Measurements from ENCODE around the gene SCRN3. TPM values are rescaled to one million over a fixed set of nuclear protein-coding genes. Genes with fewer than 3 reads are reported as not detected.
"Not testable (repeated sequence)": the region's sequence is repeated elsewhere in the genome, so short reads cannot be mapped to it uniquely, and the experiment has no call there.

SCRN3 gene
- total RNA-seq, 2 experiments from 2014 or later = 12.7 to 14.1 TPM

DNA sequence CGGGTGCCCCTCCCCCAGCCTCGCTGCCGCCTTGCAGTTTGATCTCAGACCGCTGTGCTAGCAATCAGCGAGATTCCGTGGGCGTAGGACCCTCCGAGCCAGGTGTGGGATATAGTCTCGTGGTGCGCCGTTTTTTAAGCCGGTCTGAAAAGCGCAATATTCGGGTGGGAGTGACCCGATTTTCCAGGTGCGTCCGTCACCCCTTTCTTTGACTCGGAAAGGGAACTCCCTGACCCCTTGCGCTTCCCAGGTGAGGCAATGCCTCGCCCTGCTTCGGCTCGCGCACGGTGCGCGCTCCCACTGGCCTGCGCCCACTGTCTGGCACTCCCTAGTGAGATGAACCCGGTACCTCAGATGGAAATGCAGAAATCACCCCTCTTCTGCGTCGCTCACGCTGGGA is 14.5 kb downstream of the SCRN3 start:
- CTCF ChIA-PET = interaction anchor here (0.6 to 0.7 kb wide), 2 partner anchors 133 to 180 kb away, joined by 3 read pairs; no protein-coding TSS in a partner anchor
- H3K36me3 Mint-ChIP-seq (ENCODE audit: low read depth); POLR2A ChIA-PET; H3K27ac Mint-ChIP-seq; DNase-seq; H3K27me3 Mint-ChIP-seq; H3K9me3 Mint-ChIP-seq (ENCODE audit: low read depth); H3K4me1 Mint-ChIP-seq; ATAC-seq; intact Hi-C loops (cut with DNase I, micrococcal nuclease); H3K4me3 Mint-ChIP-seq: not testable (repeated sequence)

- Mint-ChIP-seq H3K27me3 (no peaks in the 10 kb centered on the region), H3K4me3 (no peak overlapping the region), H3K4me1 (no peaks in the 10 kb centered on the region), H3K27ac (no peak overlapping the region), H3K9me3 (ENCODE audit: low read depth) (no peaks in the 10 kb centered on the region), H3K36me3 (ENCODE audit: low read depth) (peaks cover 5% of the 10 kb centered on the region)
- DNase-seq = no peak
- CTCF ChIA-PET = interaction anchor here (0.9 kb wide), 2 partner anchors 13 to 974 kb away, joined by 3 to 4 read pairs; no protein-coding TSS in a partner anchor
- POLR2A ChIA-PET = no interaction called here
- no peak for ATAC-seq
- intact Hi-C loops (cut with DNase I, micrococcal nuclease) = no loop called here
Measured at GRCh38 chr2:174412256-174412655, 16.7 kb downstream of the SCRN3 start.

GRCh38 chr2:174428214-174428613 is 32.7 kb downstream of the SCRN3 start:
- intact Hi-C loops (cut with DNase I, micrococcal nuclease) = no loop called here
- ChIA-PET POLR2A (no interaction called here), CTCF (interaction anchor here (0.7 kb wide), 1 partner anchor 12 kb away, joined by 3 read pairs; no protein-coding TSS in a partner anchor)
- ATAC-seq (no peak), DNase-seq (no peak)
- no peaks in the 10 kb centered on the region for H3K4me1 Mint-ChIP-seq
- no peaks in the 10 kb centered on the region for H3K9me3 Mint-ChIP-seq (ENCODE audit: low read depth)
- no peak overlapping the region for H3K4me3 Mint-ChIP-seq
- H3K27ac Mint-ChIP-seq = no peak overlapping the region
- H3K36me3 Mint-ChIP-seq (ENCODE audit: low read depth) = peaks cover 18% of the 10 kb centered on the region
- no peaks in the 10 kb centered on the region for H3K27me3 Mint-ChIP-seq

- H3K27ac Mint-ChIP-seq = no peak overlapping the region
- ATAC-seq (no peak), DNase-seq (no peak)
- POLR2A ChIA-PET = no interaction called here
- H3K27me3 Mint-ChIP-seq = no peaks in the 10 kb centered on the region
- peaks cover 20% of the 10 kb centered on the region for H3K36me3 Mint-ChIP-seq (ENCODE audit: low read depth)
- no peaks in the 10 kb centered on the region for H3K4me1 Mint-ChIP-seq
- CTCF ChIA-PET = interaction anchor here (0.8 kb wide), 1 partner anchor 32 kb away, joined by 4 read pairs; no protein-coding TSS in a partner anchor
- intact Hi-C loops (cut with DNase I, micrococcal nuclease) = no loop called here
- H3K4me3 Mint-ChIP-seq = no peak overlapping the region
- H3K9me3 Mint-ChIP-seq (ENCODE audit: low read depth) = no peaks in the 10 kb centered on the region
Measured at GRCh38 chr2:174430066-174430465, 34.5 kb downstream of the SCRN3 start.

DNA sequence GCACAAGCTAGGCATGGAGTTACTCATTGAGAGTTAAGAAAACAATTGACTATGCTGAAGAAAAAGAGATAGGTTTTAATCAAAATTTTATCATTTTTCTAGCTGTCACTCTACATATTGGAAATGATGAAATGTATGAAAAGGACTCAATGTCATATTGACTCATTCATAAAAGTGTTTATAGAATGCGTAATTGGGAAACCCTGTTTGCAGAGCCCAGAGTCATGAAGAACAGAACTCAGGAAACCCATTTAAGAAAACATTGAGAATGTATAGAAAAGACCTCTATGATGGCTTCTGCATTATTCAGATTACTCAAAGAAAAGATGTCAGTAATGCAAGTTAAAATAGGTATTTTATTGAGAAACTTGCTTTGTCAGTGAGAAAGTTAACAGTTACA is 36.4 kb downstream of the SCRN3 start:
- H3K27ac Mint-ChIP-seq = no peak overlapping the region
- no peak overlapping the region for H3K4me3 Mint-ChIP-seq
- intact Hi-C loops (cut with DNase I, micrococcal nuclease) = no loop called here
- peaks cover 23% of the 10 kb centered on the region for H3K36me3 Mint-ChIP-seq (ENCODE audit: low read depth)
- H3K27me3 Mint-ChIP-seq = no peaks in the 10 kb centered on the region
- no peaks in the 10 kb centered on the region for H3K9me3 Mint-ChIP-seq (ENCODE audit: low read depth)
- ChIA-PET POLR2A (no interaction called here), CTCF (interaction anchor here (1.3 kb wide), 1 partner anchor 115 kb away, joined by 3 read pairs; no protein-coding TSS in a partner anchor)
- ATAC-seq = no peak
- H3K4me1 Mint-ChIP-seq = no peaks in the 10 kb centered on the region
- no peak for DNase-seq

DNA sequence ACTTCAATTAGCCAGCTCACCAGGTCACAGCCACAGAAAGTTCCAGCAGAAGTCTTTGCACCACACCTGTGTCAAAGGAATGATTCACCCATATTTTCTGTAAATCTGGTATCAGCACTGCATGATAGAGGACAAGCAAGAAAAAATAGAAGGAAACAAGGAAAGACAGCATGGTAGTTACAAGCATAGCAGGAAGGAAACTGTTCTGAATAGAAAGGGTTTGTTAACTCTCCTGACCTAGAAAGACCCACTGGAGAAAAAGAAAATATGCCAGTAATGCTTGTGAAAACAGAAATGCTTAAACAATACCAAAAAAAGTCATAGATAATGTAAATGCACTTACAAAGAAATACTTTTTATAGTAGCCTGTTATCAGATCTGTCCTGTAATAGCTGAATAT is 40.8 kb downstream of the SCRN3 start:
- Mint-ChIP-seq H3K9me3 (ENCODE audit: low read depth) (no peaks in the 10 kb centered on the region), H3K27ac (no peak overlapping the region), H3K36me3 (ENCODE audit: low read depth) (peaks cover 9% of the 10 kb centered on the region), H3K27me3 (no peaks in the 10 kb centered on the region), H3K4me3 (no peak overlapping the region), H3K4me1 (no peaks in the 10 kb centered on the region)
- intact Hi-C loops (cut with DNase I, micrococcal nuclease) = no loop called here
- ATAC-seq (no peak), DNase-seq (no peak)
- ChIA-PET CTCF (interaction anchor here (0.6 kb wide), 1 partner anchor 25 kb away, joined by 3 read pairs; no protein-coding TSS in a partner anchor), POLR2A (no interaction called here)

GRCh38 chr2:174438146-174438886 is 42.8 kb downstream of the SCRN3 start:
- ATAC-seq = no peak
- ChIA-PET POLR2A (no interaction called here), CTCF (interaction anchor here (0.6 kb wide), 2 partner anchors 142 to 1041 kb away, joined by 3 to 9 read pairs; no protein-coding TSS in a partner anchor)
- H3K36me3 Mint-ChIP-seq (ENCODE audit: low read depth) = peaks cover 10% of the 10 kb centered on the region
- no peaks in the 10 kb centered on the region for H3K4me1 Mint-ChIP-seq
- H3K27me3 Mint-ChIP-seq = no peaks in the 10 kb centered on the region
- intact Hi-C loops (cut with DNase I, micrococcal nuclease) = no loop called here
- no peaks in the 10 kb centered on the region for H3K9me3 Mint-ChIP-seq (ENCODE audit: low read depth)
- H3K4me3 Mint-ChIP-seq = no peak overlapping the region
- no peak for DNase-seq
- no peak overlapping the region for H3K27ac Mint-ChIP-seq

DNA sequence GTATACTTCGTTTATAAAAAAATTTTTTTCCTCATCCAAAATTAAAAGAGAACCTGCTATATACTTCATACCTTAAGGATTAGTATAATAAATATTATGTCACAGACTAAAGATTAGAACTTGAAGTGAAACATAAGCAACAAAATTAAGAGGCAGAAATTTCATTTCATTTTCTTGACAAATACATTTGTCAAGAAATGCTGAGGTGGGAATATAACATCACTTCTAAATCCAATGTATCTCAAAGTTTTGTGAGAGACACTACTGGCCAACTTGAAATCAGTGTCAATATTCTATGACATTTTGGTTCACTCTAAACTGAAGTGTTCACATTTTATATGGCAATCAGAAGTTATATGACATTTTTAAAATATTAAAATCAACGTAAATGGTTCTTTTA is 43.8 kb downstream of the SCRN3 start:
- H3K27ac Mint-ChIP-seq = no peak overlapping the region
- H3K36me3 Mint-ChIP-seq (ENCODE audit: low read depth) = peaks cover 8% of the 10 kb centered on the region
- DNase-seq (no peak), ATAC-seq (no peak)
- H3K4me3 Mint-ChIP-seq = no peak overlapping the region
- intact Hi-C loops (cut with DNase I, micrococcal nuclease) = no loop called here
- no peaks in the 10 kb centered on the region for H3K4me1 Mint-ChIP-seq
- no peaks in the 10 kb centered on the region for H3K27me3 Mint-ChIP-seq
- no peaks in the 10 kb centered on the region for H3K9me3 Mint-ChIP-seq (ENCODE audit: low read depth)
- CTCF ChIA-PET = no interaction called here
- POLR2A ChIA-PET = no interaction called here

- Mint-ChIP-seq H3K4me3 (no peak overlapping the region), H3K9me3 (ENCODE audit: low read depth) (no peaks in the 10 kb centered on the region), H3K27ac (no peak overlapping the region), H3K4me1 (no peaks in the 10 kb centered on the region), H3K27me3 (no peaks in the 10 kb centered on the region), H3K36me3 (ENCODE audit: low read depth) (peaks cover 11% of the 10 kb centered on the region)
- ChIA-PET POLR2A (no interaction called here), CTCF (no interaction called here)
- DNase-seq (no peak), ATAC-seq (no peak)
- intact Hi-C loops (cut with DNase I, micrococcal nuclease) = no loop called here
Measured at GRCh38 chr2:174439950-174440349, 44.4 kb downstream of the SCRN3 start.

- H3K4me3 Mint-ChIP-seq = no peak overlapping the region
- no peaks in the 10 kb centered on the region for H3K4me1 Mint-ChIP-seq
- no peak for ATAC-seq
- intact Hi-C loops (cut with DNase I, micrococcal nuclease) = no loop called here
- peaks cover 12% of the 10 kb centered on the region for H3K36me3 Mint-ChIP-seq (ENCODE audit: low read depth)
- ChIA-PET POLR2A (no interaction called here), CTCF (no interaction called here)
- H3K27ac Mint-ChIP-seq = no peak overlapping the region
- H3K27me3 Mint-ChIP-seq = no peaks in the 10 kb centered on the region
- no peaks in the 10 kb centered on the region for H3K9me3 Mint-ChIP-seq (ENCODE audit: low read depth)
- no peak for DNase-seq
Measured at GRCh38 chr2:174442546-174443510, 47.3 kb downstream of the SCRN3 start.

- H3K27ac Mint-ChIP-seq = no peak overlapping the region
- no peak overlapping the region for H3K4me3 Mint-ChIP-seq
- H3K27me3 Mint-ChIP-seq = no peaks in the 10 kb centered on the region
- POLR2A ChIA-PET = interaction anchor here (0.7 kb wide), 1 partner anchor 37 kb away, joined by 3 read pairs; no protein-coding TSS in a partner anchor
- intact Hi-C loops (cut with DNase I, micrococcal nuclease) = no loop called here
- H3K36me3 Mint-ChIP-seq (ENCODE audit: low read depth) = peaks cover 18% of the 10 kb centered on the region
- DNase-seq (no peak), ATAC-seq (no peak)
- CTCF ChIA-PET = interaction anchor here (0.6 kb wide), 1 partner anchor 699 kb away, joined by 4 read pairs; no protein-coding TSS in a partner anchor
- no peaks in the 10 kb centered on the region for H3K9me3 Mint-ChIP-seq (ENCODE audit: low read depth)
- no peaks in the 10 kb centered on the region for H3K4me1 Mint-ChIP-seq
Measured at GRCh38 chr2:174444761-174445160, 49.2 kb downstream of the SCRN3 start.

Data from activated CD4-positive, alpha-beta T cell treated with anti-CD3 and anti-CD28 coated beads for 36 hours (primary cell).